ENCODE data around the gene MGST2.

DNA sequence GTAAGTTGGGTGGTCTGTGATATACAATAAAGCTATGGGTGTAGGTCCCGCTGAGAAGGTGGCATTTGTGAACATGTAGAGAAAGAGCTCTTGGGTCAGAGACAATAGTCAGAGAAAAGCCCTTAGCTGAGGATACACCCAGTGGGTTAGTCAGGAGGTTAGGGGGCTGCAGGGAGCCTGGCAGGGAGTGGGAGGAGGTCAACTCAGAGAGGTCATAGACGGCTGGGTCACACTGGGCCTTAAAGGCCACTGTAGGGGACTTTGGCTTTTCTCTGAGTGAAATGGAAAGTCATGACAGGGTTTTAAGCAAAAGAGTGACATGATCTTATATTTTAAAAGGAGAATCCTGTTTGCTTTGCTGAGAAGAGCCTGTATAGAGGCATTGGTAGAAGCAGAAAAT lies 16.7 kb downstream of the MGST2 start:
- TF ChIP-seq, protein P1, sequence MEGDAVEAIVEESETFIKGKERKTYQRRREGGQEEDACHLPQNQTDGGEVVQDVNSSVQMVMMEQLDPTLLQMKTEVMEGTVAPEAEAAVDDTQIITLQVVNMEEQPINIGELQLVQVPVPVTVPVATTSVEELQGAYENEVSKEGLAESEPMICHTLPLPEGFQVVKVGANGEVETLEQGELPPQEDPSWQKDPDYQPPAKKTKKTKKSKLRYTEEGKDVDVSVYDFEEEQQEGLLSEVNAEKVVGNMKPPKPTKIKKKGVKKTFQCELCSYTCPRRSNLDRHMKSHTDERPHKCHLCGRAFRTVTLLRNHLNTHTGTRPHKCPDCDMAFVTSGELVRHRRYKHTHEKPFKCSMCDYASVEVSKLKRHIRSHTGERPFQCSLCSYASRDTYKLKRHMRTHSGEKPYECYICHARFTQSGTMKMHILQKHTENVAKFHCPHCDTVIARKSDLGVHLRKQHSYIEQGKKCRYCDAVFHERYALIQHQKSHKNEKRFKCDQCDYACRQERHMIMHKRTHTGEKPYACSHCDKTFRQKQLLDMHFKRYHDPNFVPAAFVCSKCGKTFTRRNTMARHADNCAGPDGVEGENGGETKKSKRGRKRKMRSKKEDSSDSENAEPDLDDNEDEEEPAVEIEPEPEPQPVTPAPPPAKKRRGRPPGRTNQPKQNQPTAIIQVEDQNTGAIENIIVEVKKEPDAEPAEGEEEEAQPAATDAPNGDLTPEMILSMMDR (IDR thresholded peaks at IDR 0.05) = no peak
- TF ChIP-seq POLR2A (IDR thresholded peaks at IDR 0.05) = no peak

All from prostate gland (tissue), 2 donors.